KMS-11 (cell line): Measurements from ENCODE around the gene FAM81A.

ENCODE experiments used
- H2AFZ ChIP-seq: fragments of 200-600 bp; sonication (generic); 2 replicates; pipeline ENCODE4 v1.6.1; 2016; ENCODE audit warnings: antibody characterized with exemption, mixed run types, low read depth
- H3K27ac ChIP-seq: fragments of 200-600 bp; sonication (generic); 2 replicates; pipeline ENCODE4 v1.6.1; 2016; ENCODE audit warnings: mild to moderate bottlenecking, mixed run types
- H3K27me3 ChIP-seq: fragments of 200-600 bp; sonication (generic); 2 replicates; pipeline ENCODE4 v1.6.1; 2017; ENCODE audit warnings: mild to moderate bottlenecking, low read depth, mixed run types, moderate library complexity; ENCODE audit not compliant: insufficient read depth
- H3K36me3 ChIP-seq: fragments of 200-600 bp; sonication (generic); 2 replicates; pipeline ENCODE4 v1.6.1; 2017; ENCODE audit warnings: mild to moderate bottlenecking, mixed run types; ENCODE audit not compliant: insufficient read depth
- H3K4me1 ChIP-seq: fragments of 200-600 bp; sonication (generic); 2 replicates; pipeline ENCODE4 v1.6.1; 2016; ENCODE audit warnings: mild to moderate bottlenecking, low read depth, mixed run types; ENCODE audit not compliant: poor library complexity, severe bottlenecking
- H3K4me2 ChIP-seq: fragments of 200-600 bp; sonication (generic); 2 replicates; pipeline ENCODE4 v1.7.0; 2016; ENCODE audit warnings: mild to moderate bottlenecking, mixed run types
- H3K4me3 ChIP-seq: fragments of 200-600 bp; sonication (generic); IDR thresholded peaks from 2 replicates; pipeline ENCODE4 v1.6.1; 2017; ENCODE audit warnings: low read depth, low read length, mixed read lengths; ENCODE audit not compliant: insufficient read depth
- H3K79me2 ChIP-seq: fragments of 200-600 bp; sonication (generic); 2 replicates; pipeline ENCODE4 v1.6.1; 2016; ENCODE audit warnings: low read depth, mixed run types; ENCODE audit not compliant: insufficient read depth
- H3K9ac ChIP-seq: fragments of 200-600 bp; sonication (generic); 2 replicates; pipeline ENCODE4 v1.6.1; 2016; ENCODE audit warnings: mild to moderate bottlenecking, mixed run types
- H4K20me1 ChIP-seq: fragments of 200-600 bp; sonication (generic); 2 replicates; pipeline ENCODE4 v1.6.1; 2016; ENCODE audit warnings: mild to moderate bottlenecking, mixed run types; ENCODE audit not compliant: insufficient read depth
- TF ChIP-seq, protein P1 (sequence below): fragments of 200-600 bp; sonication (generic); conservative IDR thresholded peaks from 2 replicates; pipeline ENCODE4 v1.6.1; 2017; ENCODE audit warnings: low read depth, mild to moderate bottlenecking, antibody characterized with exemption, low read length, moderate library complexity, mixed read lengths

The FAM81A gene

DNA sequence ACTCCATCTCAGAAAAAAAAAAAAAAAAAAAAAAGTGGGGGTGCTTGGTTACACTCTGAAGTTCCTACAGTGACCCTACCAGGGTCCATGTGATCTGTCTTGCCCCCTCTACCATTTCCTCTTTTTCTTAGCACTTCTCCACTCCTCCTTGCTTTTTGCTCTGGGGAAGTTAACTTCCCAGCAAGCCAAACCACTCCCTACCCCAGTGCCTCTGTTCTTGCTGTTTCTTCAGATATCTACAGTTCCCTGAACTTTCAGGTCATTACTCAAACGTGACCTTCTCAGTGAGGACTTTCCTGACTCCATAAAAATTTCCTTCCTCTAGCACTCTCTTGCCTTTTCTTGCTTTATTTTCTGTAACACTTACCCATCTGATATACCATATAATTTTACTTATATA, 112.5 kb downstream of the FAM81A start:
- Histone ChIP-seq H3K4me2 (no peak overlapping the region), H3K9ac (no peak overlapping the region), H3K36me3 (no peaks in the 10 kb centered on the region), H4K20me1 (no peaks in the 10 kb centered on the region), H3K4me3 (no peak overlapping the region), H2AFZ (no peak overlapping the region), H3K27me3 (no peaks in the 10 kb centered on the region), H3K27ac (no peak overlapping the region), H3K4me1 (no peaks in the 10 kb centered on the region), H3K79me2 (no peaks in the 10 kb centered on the region)
- TF ChIP-seq, protein P1, sequence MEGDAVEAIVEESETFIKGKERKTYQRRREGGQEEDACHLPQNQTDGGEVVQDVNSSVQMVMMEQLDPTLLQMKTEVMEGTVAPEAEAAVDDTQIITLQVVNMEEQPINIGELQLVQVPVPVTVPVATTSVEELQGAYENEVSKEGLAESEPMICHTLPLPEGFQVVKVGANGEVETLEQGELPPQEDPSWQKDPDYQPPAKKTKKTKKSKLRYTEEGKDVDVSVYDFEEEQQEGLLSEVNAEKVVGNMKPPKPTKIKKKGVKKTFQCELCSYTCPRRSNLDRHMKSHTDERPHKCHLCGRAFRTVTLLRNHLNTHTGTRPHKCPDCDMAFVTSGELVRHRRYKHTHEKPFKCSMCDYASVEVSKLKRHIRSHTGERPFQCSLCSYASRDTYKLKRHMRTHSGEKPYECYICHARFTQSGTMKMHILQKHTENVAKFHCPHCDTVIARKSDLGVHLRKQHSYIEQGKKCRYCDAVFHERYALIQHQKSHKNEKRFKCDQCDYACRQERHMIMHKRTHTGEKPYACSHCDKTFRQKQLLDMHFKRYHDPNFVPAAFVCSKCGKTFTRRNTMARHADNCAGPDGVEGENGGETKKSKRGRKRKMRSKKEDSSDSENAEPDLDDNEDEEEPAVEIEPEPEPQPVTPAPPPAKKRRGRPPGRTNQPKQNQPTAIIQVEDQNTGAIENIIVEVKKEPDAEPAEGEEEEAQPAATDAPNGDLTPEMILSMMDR, result no peak

DNA sequence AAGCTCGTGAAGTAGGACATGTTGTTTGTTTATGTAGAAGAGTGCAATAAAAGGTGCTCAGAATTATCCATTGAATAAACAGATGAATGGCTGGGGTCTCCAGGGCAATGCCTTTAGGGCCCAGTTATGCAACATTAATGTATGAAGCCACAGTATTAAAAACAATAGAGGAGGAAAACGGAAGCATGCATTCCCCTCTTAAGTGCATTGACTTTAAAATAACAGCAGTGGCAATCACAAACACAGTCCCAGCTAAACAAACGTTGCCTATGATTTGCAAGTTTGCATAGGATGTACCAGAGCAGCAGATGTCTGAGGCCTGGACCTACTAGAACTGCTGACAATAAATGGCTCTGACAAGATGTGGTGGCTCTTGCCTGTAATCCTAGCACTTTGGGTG, 113.0 kb downstream of the FAM81A start:
- Histone ChIP-seq H3K27me3 (no peaks in the 10 kb centered on the region), H3K36me3 (no peaks in the 10 kb centered on the region), H3K27ac (no peak overlapping the region), H4K20me1 (no peaks in the 10 kb centered on the region), H2AFZ (no peak overlapping the region), H3K4me2 (no peak overlapping the region), H3K4me1 (no peaks in the 10 kb centered on the region), H3K9ac (no peak overlapping the region), H3K4me3 (no peak overlapping the region), H3K79me2 (no peaks in the 10 kb centered on the region)
- TF ChIP-seq, protein P1, result no peak

DNA sequence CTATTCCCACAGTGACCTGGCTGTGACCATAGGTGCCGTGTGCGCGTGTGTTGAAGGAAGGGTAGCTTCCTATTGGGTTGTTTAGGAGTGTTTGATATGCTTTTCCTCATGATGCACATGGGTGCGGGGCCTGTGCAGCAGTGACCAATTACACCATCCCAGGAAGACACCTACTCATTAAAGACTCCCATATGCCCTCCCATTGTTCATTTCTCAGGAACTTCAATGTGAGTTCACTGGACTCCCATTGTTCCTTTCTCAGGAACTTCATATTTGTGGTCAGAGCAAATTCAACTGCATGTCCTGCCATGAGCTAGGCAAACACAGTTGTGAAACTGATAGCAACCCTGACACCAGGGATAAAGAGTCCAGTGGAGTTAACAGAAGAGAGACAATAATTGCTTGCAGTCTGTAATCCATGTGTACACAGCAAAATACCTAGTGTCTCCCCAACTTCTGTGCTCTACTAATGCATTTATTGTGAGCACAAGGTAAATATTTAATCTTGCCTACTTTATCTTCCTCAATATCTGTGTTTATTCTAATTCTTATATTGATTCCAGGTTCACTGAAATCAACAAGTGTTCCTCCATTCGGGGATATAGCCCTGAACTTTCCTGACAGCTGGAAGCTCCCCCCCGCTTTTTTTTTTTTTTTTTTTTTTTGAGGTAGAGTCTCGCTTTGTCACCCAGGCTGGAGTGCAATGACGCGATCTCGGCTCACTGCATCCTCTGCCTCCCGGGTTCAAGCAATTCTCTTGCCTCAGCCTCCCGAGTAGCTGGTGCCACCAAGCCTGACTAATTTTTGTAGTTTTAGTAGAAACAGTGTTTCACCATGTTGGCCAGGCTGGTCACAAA, 116.1 kb downstream of the FAM81A start:
- Histone ChIP-seq H3K79me2 (no peaks in the 10 kb centered on the region), H3K9ac (no peak overlapping the region), H3K4me1 (no peaks in the 10 kb centered on the region), H4K20me1 (no peaks in the 10 kb centered on the region), H3K36me3 (no peaks in the 10 kb centered on the region), H3K27me3 (no peaks in the 10 kb centered on the region), H2AFZ (no peak overlapping the region), H3K4me3 (no peak overlapping the region), H3K27ac (no peak overlapping the region), H3K4me2 (no peak overlapping the region)
- TF ChIP-seq, protein P1, result no peak

DNA sequence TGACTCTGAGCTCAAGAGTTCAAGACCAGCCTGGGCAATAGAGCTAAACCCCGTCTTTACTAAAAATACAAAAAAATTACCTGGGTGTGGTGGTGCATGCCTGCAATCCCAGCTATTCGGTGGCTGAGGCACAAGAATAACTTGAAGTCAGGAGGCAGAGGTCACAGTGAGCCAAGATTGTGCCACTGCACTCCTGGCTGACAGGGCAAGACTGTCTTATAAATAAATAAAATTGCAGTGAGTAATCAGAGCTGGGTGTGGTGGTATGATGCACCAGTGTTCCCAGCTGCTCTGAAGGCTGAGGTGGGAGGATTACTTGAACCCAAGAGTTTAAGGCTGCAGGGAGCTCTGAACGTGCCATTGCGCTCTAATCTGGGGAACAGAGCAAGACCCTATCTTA, 117.7 kb downstream of the FAM81A start:
- H3K9ac ChIP-seq, result no peak overlapping the region
- TF ChIP-seq, protein P1, result no peak
- H3K79me2 ChIP-seq, result no peaks in the 10 kb centered on the region
- no peak overlapping the region for H3K27ac ChIP-seq
- H2AFZ ChIP-seq, result no peak overlapping the region
- H4K20me1 ChIP-seq, result no peaks in the 10 kb centered on the region
- H3K36me3 ChIP-seq, result no peaks in the 10 kb centered on the region
- H3K4me3 ChIP-seq, result no peak overlapping the region
- no peak overlapping the region for H3K4me2 ChIP-seq
- H3K4me1 ChIP-seq, result no peaks in the 10 kb centered on the region
- H3K27me3 ChIP-seq, result no peaks in the 10 kb centered on the region
